SK-N-SH (cell line): ENCODE data around the gene GDA. TPM values are rescaled to one million over a fixed set of nuclear protein-coding genes. Genes with fewer than 3 reads are reported as not detected.

Experiments
- CTCF ChIA-PET: fragments of 300-600, 350-600 bp; formaldehyde crosslinking; extraction: SDS; loops from one replicate; lab custom pipeline; 2021; lab: Yijun Ruan, JAX
- POLR2A ChIA-PET: fragments of 350-600 bp; sonication (Branson Sonifier 250); formaldehyde crosslinking; extraction: SDS; loops from one replicate; lab custom pipeline; 2020; ENCODE audit warnings: antibody characterized with exemption, inconsistent platforms; lab: Yijun Ruan, JAX
- DNase-seq: peaks from one replicate; pipeline ENCODE4 v3.0.0; 2012
- H2AFZ ChIP-seq: fragments of 200-600 bp; sonication (generic); 2 replicates; pipeline ENCODE4 v1.8.1; 2016; ENCODE audit warnings: antibody characterized with exemption, mild to moderate bottlenecking, low read depth
- H3F3A ChIP-seq: fragments of 200-600 bp; sonication (generic); replicated peaks from 2 replicates; pipeline ENCODE3; 2016; ENCODE audit warnings: antibody characterized with exemption, mild to moderate bottlenecking; ENCODE audit not compliant: insufficient read depth
- H3K27ac ChIP-seq, 2 experiments: fragments of 200-500 bp in 1 of 2; fragments of 200-600 bp in 1 of 2; sonication (Bioruptor generic) in 1 of 2; sonication (generic), shearing (Covaris generic) in 1 of 2; 2 replicates each; pipeline versions ENCODE4 v1.5.1 to v1.6.1; 2014 to 2016; ENCODE audit warnings: low read depth in 2 of 2, inconsistent platforms in 1 of 2, low read length in 1 of 2, mild to moderate bottlenecking in 1 of 2, mixed read lengths in 1 of 2
- H3K27me3 ChIP-seq: fragments of 200-600 bp; sonication (generic), shearing (Covaris generic); 2 replicates; pipeline ENCODE4 v1.6.1; 2016; ENCODE audit warnings: mixed run types; ENCODE audit not compliant: insufficient read depth
- H3K36me3 ChIP-seq, 2 experiments: fragments of 200-500 bp in 1 of 2; fragments of 200-600 bp in 1 of 2; sonication (Bioruptor generic) in 1 of 2; sonication (generic) in 1 of 2; replicated peaks in 1 of 2; 2 replicates each; pipeline versions ENCODE3 to v1.5.1; 2014 to 2016; ENCODE audit warnings: low read length in 1 of 2, mild to moderate bottlenecking in 1 of 2; ENCODE audit not compliant: insufficient read depth in 2 of 2, control insufficient read depth in 1 of 2
- H3K4me1 ChIP-seq, 2 experiments: fragments of 200-500 bp in 1 of 2; fragments of 200-600 bp in 1 of 2; sonication (Bioruptor generic) in 1 of 2; sonication (generic), shearing (Covaris generic) in 1 of 2; 2 replicates each; pipeline versions ENCODE4 v1.5.1 to v1.6.1; 2014 to 2016; ENCODE audit warnings: low read depth in 1 of 2, low read length in 1 of 2, mixed run types in 1 of 2; ENCODE audit not compliant: insufficient read depth in 2 of 2, control insufficient read depth in 1 of 2
- H3K4me2 ChIP-seq: fragments of 200-600 bp; sonication (generic), shearing (Covaris generic); 2 replicates; pipeline ENCODE4 v1.6.1; 2017; ENCODE audit warnings: mixed run types
- H3K4me3 ChIP-seq, 2 experiments: fragments of 200-500 bp in 1 of 2; fragments of 200-600 bp in 1 of 2; sonication (Bioruptor generic) in 1 of 2; sonication (generic), shearing (Covaris generic) in 1 of 2; 2 replicates each; pipeline versions ENCODE4 v1.5.1 to v1.8.1; 2014 to 2016; ENCODE audit warnings: low read depth in 2 of 2, inconsistent platforms in 1 of 2, low read length in 1 of 2, mild to moderate bottlenecking in 1 of 2, mixed read lengths in 1 of 2, moderate library complexity in 1 of 2
- H3K79me2 ChIP-seq: fragments of 200-600 bp; sonication (generic); 2 replicates; pipeline ENCODE4 v1.8.1; 2017; ENCODE audit warnings: mild to moderate bottlenecking; ENCODE audit not compliant: insufficient read depth
- H3K9ac ChIP-seq: fragments of 200-600 bp; sonication (generic); 2 replicates; pipeline ENCODE4 v1.6.1; 2017; ENCODE audit warnings: mixed run types
- H3K9me2 ChIP-seq: fragments of 200-600 bp; sonication (generic); 2 replicates; pipeline ENCODE4 v1.6.1; 2017; ENCODE audit warnings: mixed run types
- H3K9me3 ChIP-seq: fragments of 200-600 bp; sonication (generic); 2 replicates; pipeline ENCODE4 v1.6.1; 2017; ENCODE audit warnings: mixed run types, mild to moderate bottlenecking, moderate library complexity
- H4K20me1 ChIP-seq: fragments of 200-600 bp; sonication (generic); 2 replicates; pipeline ENCODE4 v1.6.1; 2017; ENCODE audit warnings: mild to moderate bottlenecking, mixed run types; ENCODE audit not compliant: insufficient read depth
- CTCF ChIP-seq: fragments of 200-600 bp; sonication (generic); IDR thresholded peaks from 2 replicates; pipeline ENCODE4 v1.6.1; 2017; ENCODE audit warnings: antibody characterized with exemption, mild to moderate bottlenecking, moderate library complexity
- EZH2phosphoT487 ChIP-seq: fragments of 200-600 bp; sonication (generic); IDR thresholded peaks from 2 replicates; pipeline ENCODE4 v1.6.1; 2017; ENCODE audit warnings: low read depth, mixed run types, mild to moderate bottlenecking, antibody characterized with exemption, moderate library complexity, borderline replicate concordance
- FOXJ3 ChIP-seq: sonication (generic); formaldehyde crosslinking; IDR thresholded peaks from 2 replicates; pipeline ENCODE4 v1.5.1; 2020; ENCODE audit warnings: mild to moderate bottlenecking, missing genetic modification reagents
- GATA2 ChIP-seq: sonication (generic); formaldehyde crosslinking; IDR thresholded peaks from 2 replicates; pipeline ENCODE4 v1.5.0; 2020; ENCODE audit warnings: mild to moderate bottlenecking, missing genetic modification reagents
- MAX ChIP-seq: IDR thresholded peaks from 2 replicates; pipeline ENCODE4 v1.4.0; 2012; ENCODE audit warnings: low read depth
- NFIC ChIP-seq: IDR thresholded peaks from 2 replicates; pipeline ENCODE4 v1.4.0; 2012; ENCODE audit warnings: borderline replicate concordance
- POLR2AphosphoS5 ChIP-seq: IDR thresholded peaks from 2 replicates; pipeline ENCODE4 v1.6.1; 2012; ENCODE audit warnings: low read depth, low read length
- RAD21 ChIP-seq: IDR thresholded peaks from 2 replicates; pipeline ENCODE4 v1.6.1; 2012; ENCODE audit warnings: mild to moderate bottlenecking, low read length
- SMC3 ChIP-seq: IDR thresholded peaks from 2 replicates; pipeline ENCODE4 v1.6.1; 2012; ENCODE audit warnings: low read depth, low read length, improper control_type of control experiment
- USF1 ChIP-seq: IDR thresholded peaks from 2 replicates; pipeline ENCODE4 v1.4.0; 2012; ENCODE audit warnings: low read depth, borderline replicate concordance
- USF2 ChIP-seq: fragments of 150-350 bp; IDR thresholded peaks from 2 replicates; pipeline ENCODE4 v1.6.1; 2017; ENCODE audit warnings: antibody characterized with exemption, low read length, low read depth, borderline replicate concordance
- ZBTB33 ChIP-seq: IDR thresholded peaks from 2 replicates; pipeline ENCODE4 v1.4.0; 2012; ENCODE audit warnings: low read depth, borderline replicate concordance
- WGBS: methylation state at CpG from one replicate; pipeline ENCODE4 v1.1.6; 2017; ENCODE audit warnings: low lambda C conversion rate; 5-methylcytosine and 5-hydroxymethylcytosine counted together
- polyA plus RNA-seq, 3 experiments: library from polyadenylated mRNA; depleted of rRNA; stranded (reverse); fragments of >200 nt; gene quantifications; 2 replicates each; pipeline ENCODE4 v1.2.3, GENCODE V29; 2012

Gene GDA
- polyA plus RNA-seq, 1 of the 3 experiments (the other 2 are of a cell fraction): not detected

DNA sequence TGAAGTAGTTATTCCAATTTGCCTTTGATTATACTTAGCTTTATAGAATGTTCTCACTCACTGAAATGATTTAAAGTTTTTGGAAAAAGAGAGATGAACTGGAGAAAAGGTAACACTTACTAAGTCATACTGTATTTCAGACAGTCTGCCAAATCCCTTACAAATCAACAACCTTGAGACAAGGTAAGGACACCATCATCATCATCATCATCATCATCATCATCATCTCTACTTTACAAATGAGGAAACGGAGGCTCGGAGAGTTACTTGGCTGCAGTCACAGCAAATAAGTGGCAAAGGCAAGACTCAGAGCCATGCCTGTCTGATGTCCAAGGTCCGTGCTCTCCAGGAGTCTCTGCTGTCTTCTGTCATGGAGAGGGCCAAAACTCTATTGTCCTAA lies 9.4 kb downstream of the GDA start:
- Histone ChIP-seq H3K9ac (no peak overlapping the region), H3K4me3 (no peak overlapping the region), H3F3A (no peaks in the 10 kb centered on the region), H3K9me3 (no peaks in the 10 kb centered on the region), H2AFZ (no peak overlapping the region), H3K27me3 (no peaks in the 10 kb centered on the region; the same call in 1 of the 2 replicates), H4K20me1 (no peaks in the 10 kb centered on the region), H3K4me1 (no peaks in the 10 kb centered on the region), H3K79me2 (no peaks in the 10 kb centered on the region), H3K27ac (no peak overlapping the region), H3K4me2 (no peak overlapping the region), H3K36me3 (no peaks in the 10 kb centered on the region), H3K9me2 (no peaks in the 10 kb centered on the region)
- CTCF ChIA-PET: no interaction called here
- 10% methylated on average over 3 of the region's 3 CpGs for WGBS
- POLR2A ChIA-PET: no interaction called here
- TF ChIP-seq MAX (no peak), FOXJ3 (CRISPR knock-in tag) (no peak), POLR2AphosphoS5 (no peak), EZH2phosphoT487 (no peak), USF1 (no peak), NFIC (no peak), GATA2 (CRISPR knock-in tag) (no peak), SMC3 (no peak), USF2 (no peak)
- no peak for DNase-seq

GRCh38 chr9:72160446-72161123 lies 11.3 kb downstream of the GDA start:
- no peaks in the 10 kb centered on the region; the same call in 1 of the 2 replicates for H3K27me3 ChIP-seq
- no peaks in the 10 kb centered on the region for H3K9me2 ChIP-seq
- no peaks in the 10 kb centered on the region for H3K36me3 ChIP-seq
- H3F3A ChIP-seq: no peaks in the 10 kb centered on the region
- H2AFZ ChIP-seq: no peak overlapping the region
- no peaks in the 10 kb centered on the region for H3K4me1 ChIP-seq
- no peaks in the 10 kb centered on the region for H3K9me3 ChIP-seq
- no peak for DNase-seq
- H3K79me2 ChIP-seq: no peaks in the 10 kb centered on the region
- WGBS: 22% methylated on average over 6 of the region's 6 CpGs
- ChIA-PET CTCF (interaction anchor here (1.3 kb wide), 1 partner anchor 111 kb away, joined by 3 read pairs; no protein-coding TSS in a partner anchor), POLR2A (no interaction called here)
- no peaks in the 10 kb centered on the region for H4K20me1 ChIP-seq
- H3K9ac ChIP-seq: no peak overlapping the region
- no peak overlapping the region for H3K27ac ChIP-seq
- H3K4me3 ChIP-seq: no peak overlapping the region
- H3K4me2 ChIP-seq: no peak overlapping the region
- TF ChIP-seq RAD21 (no peak), ZBTB33 (no peak), CTCF (no peak), MAX (no peak)
- TF ChIP-seq, all 33 proteins: peak for 0
